Muscle of arm (tissue), 12 donors: ENCODE measurements around the gene LCT. TPM values are rescaled to one million over a fixed set of nuclear protein-coding genes. Genes with fewer than 3 reads are reported as not detected.
A peak's percentile ranks its signal among the peaks of the same experiment; 100 is the strongest.
"Not testable (repeated sequence)": the region's sequence is repeated elsewhere in the genome, so short reads cannot be mapped to it uniquely, and the experiment has no call there.

Experiments
- DNase-seq: peaks from one replicate; pipeline ENCODE4 v3.0.0-alpha.2; 2013
- polyA plus RNA-seq, 12 donors: library from polyadenylated mRNA; unstranded; fragments of 120-200 nt; gene quantifications; one replicate each; pipeline ENCODE4 v1.2.1, GENCODE V29; 2013; ENCODE audit not compliant: insufficient read length in 12 of 12

LCT gene
- polyA plus RNA-seq, 12 donors, result 0.06 TPM; not detected in 11

- peak; percentile 50 for DNase-seq
These were observed 39.3 kb downstream of the LCT start for GRCh38 chr2:135797497-135798274.

- DNase-seq, result no peak
These were observed 40.4 kb downstream of the LCT start for GRCh38 chr2:135796606-135797005.

- not testable (repeated sequence) for DNase-seq
These were observed 41.3 kb downstream of the LCT start for GRCh38 chr2:135795641-135796040.

- DNase-seq, result no peak
These were observed 44.4 kb downstream of the LCT start for GRCh38 chr2:135792401-135793150.

- DNase-seq, result no peak
These were observed 45.4 kb downstream of the LCT start for GRCh38 chr2:135791418-135792190.

- no peak for DNase-seq
These were observed 46.6 kb downstream of the LCT start for GRCh38 chr2:135790423-135790822.

GRCh38 chr2:135786823-135787222, 50.2 kb downstream of the LCT start:
- DNase-seq, result no peak

GRCh38 chr2:135785032-135785431, 52.0 kb downstream of the LCT start:
- DNase-seq, result no peak

- DNase-seq, result no peak
These were observed 53.5 kb downstream of the LCT start for GRCh38 chr2:135783439-135783838.

DNA sequence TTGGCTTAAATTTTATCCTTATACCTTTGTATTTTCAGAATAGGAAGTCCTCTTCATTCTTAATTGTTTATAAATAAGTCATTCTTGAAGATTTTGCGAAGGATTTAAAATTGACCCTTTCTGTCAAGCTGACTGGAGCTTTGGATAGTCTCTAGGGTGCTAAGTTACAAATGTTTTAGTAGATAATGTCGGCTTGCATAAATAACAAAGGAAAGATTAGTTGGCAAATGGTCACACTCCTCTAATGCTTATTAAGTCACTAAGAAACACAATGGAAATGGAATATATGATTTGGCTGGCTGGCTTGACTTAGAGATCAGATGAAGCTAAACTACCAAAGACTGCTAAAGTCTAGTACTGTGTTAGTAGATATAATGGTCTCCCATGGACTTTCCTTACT, 54.8 kb downstream of the LCT start:
- DNase-seq, result no peak

GRCh38 chr2:135776367-135776766, 60.6 kb downstream of the LCT start:
- DNase-seq, result no peak

DNA sequence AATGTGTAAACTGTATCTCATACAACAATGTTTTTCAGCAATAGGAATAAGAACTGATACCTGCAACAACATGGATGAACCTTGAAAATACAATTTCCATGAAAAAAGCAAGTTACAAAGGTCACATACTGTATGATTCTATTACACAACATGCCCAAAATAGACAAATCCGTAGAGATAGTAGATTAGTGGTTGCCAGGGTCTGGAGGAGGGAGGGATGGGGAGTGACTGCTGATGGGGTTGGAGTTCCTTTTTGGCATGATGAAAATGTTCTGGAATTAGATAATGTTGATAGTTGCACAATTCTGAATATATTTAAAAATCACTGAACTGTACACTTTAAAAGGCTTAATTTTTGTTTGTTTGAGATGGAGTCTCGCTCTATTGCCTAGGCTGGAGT, 61.6 kb downstream of the LCT start:
- DNase-seq, result no peak

DNA sequence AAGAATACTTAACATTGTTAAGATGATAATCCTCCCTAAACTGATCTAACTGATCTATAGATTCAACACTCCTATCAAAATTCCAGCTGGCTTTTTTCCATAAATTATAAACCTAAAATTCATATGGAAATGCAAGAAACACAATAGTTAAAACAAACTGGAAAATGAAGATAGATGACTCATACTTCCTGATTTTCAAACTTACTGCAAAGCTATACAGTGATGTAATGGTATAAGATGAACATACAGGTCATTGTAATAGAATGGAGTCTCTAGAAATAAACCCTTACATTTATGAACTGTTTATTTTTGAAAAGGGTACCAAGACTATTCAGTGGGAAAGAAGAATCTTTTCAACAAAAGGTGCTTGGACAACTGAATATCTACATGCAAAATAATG, 63.1 kb downstream of the LCT start:
- DNase-seq, result no peak

DNA sequence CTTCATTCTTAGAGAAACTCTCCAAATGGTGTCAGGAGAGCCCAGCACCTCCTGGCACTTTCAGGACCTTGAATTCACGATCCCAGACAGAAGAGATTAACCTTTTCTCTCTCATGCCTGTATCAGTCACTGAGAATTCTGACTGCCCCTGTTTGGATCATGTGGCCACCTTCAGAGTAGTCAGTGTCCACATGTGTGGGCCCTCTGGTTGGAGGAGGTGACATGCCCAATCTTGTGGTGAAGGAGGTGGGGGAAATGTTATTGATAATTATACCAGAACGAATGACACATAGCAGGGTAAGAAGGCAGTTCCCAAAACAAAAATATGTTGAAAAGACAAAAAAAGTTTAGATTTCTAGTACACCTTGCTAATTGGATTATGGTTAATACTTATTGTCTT, 63.7 kb downstream of the LCT start:
- DNase-seq, result no peak

DNA sequence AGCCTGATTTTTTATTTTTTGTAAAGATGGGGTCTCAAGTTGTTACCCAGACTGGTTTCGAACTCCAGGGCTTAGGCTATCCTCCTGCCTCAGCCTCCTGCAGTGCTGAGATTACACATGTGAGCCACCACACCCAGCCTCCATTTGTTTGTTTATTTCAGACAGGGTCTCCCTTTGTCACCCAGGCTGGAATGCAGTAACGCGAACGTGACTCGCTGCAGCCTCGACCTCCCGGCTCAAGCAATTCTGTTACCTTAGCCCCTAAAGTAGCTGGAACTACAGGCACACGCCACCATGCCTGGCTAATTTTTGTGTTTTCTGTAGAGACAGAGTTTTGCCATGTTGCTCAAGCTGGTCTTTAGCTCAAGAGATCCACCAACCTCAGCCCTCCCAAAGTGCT, 68.1 kb downstream of the LCT start:
- DNase-seq, result no peak

GRCh38 chr2:135762530-135762929, 74.5 kb downstream of the LCT start:
- DNase-seq, result no peak

GRCh38 chr2:135762022-135762421, 75.0 kb downstream of the LCT start:
- no peak for DNase-seq

DNA sequence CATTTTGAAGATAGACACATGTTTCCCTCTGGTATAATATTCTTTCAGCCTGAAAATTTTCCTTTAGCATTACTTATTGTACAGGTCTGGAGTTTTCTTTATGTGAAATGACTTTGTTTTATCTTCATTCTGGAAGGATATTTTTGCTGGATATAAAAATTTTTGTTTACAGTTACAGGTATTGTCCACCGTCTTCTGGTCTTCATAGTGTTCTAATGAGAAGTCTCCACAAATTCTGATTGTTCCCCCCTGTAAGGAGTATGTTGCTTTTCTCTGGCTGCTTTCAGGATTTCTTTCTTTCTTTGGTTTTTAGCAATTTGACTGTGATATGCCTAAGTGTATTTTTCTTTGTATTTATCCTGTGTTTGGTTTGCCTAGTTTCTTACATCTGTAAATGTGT, 80.3 kb downstream of the LCT start:
- no peak for DNase-seq

DNA sequence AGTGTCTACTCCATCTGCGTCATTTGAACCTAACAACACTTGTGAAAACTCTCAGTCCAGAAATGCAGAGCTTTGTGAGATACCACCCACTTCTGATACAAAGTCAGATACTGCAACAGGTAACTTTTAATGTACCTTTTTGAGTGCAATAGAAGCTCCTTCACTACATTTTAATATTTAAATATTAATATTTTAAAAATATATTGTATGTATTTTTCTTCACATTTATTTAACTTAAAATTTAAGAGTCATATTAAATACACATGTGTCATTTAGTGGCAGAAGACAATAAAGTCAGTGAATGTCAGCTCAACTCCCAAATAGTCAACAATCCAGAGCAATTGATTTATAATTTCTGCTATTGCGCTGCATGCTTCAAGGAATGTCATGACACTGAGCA, 81.4 kb downstream of the LCT start:
- DNase-seq, result no peak

GRCh38 chr2:135745545-135745944, 91.4 kb downstream of the LCT start:
- DNase-seq, result no peak

DNA sequence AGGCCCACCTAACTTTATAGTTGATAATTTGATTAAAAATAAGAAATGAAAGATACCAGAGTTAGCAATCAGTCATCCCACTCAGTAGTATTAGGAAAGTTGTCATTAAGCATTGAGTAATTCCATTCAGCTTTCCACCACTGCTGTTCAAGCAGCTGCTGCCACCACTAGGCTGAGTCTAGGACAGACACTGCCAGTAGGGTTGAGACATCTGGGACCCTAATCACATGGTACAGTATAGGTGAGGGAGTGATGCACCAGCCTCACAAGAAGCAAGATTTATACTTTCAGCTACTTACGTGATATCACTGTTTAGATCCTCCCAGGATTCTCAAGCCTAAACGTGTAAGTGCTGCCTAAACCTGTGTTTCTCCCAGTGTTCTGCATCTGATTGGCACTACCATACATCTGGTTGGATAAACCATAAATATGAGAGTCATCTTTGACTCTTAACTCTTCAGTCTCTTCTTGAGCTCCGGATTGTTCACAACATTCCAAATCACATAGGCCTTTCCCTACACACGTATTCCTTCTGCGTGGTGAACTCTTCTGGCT, 92.1 kb downstream of the LCT start:
- DNase-seq, result no peak

DNA sequence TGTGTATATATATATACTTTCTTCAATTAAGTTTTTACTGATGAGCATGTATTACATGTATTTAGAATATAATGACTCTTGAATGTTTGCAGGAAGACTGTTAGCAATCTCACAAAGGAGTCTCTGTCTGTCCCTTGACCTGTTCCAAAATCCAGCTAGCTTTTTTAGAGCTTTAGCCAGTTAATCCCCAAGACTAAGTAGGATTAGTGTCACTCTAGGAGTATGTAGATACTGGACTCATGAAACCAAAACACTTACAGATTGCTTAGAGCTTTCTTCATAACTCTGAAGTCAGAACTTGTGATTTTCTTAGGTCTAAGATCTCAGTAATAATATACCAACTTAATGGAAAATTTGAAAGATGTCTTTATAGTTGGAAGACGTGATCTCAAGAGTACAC, 93.1 kb downstream of the LCT start:
- DNase-seq, result no peak
